Kidney tubule cell (primary cell): ENCODE measurements around the gene VPS45.
"Not testable (repeated sequence)": the region's sequence is repeated elsewhere in the genome, so short reads cannot be mapped to it uniquely, and the experiment has no call there.

Experiments used
- DNase-seq: peaks from one replicate; pipeline ENCODE4 v3.0.0-alpha.2; 2018; ENCODE audit warnings: low spot score

Gene VPS45

DNA sequence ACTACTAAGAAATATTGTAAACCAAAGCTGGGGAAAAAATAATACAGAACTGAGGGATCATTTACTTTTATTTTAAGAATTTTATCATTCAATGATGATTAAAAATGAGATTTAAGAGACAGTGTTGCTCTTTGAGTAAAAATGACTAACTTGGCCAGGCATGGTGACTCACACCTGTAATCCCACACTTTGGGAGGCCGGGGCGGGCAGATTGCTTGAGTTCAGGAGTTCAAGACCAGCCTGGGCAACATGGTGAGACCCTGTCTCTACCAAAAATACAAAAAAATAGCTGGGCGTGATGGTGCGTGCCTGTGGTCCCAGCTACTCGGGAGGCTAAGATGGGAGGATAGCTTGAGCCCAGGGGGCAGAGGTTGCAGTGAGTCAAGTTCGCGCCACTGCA lies 60.3 kb downstream of the VPS45 start:
- no peak for DNase-seq

DNA sequence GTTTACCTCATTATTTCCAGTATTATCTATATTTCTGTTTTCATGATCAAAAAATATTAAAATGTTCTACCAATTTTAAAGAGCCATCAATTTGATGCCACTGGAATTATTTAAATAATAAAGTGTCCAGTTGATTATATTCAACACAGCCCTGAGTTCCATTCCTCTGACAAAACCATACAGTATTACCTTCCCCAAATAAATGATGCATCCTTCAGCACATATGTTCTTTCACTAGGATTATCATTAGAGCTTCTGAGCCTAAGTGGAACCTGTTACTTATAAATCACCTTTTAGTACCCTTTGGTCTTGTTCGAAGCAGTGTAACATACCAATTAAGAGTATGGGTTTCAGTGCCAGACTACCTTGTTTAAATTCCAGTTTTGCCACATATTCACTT lies 64.8 kb downstream of the VPS45 start:
- DNase-seq = no peak

DNA sequence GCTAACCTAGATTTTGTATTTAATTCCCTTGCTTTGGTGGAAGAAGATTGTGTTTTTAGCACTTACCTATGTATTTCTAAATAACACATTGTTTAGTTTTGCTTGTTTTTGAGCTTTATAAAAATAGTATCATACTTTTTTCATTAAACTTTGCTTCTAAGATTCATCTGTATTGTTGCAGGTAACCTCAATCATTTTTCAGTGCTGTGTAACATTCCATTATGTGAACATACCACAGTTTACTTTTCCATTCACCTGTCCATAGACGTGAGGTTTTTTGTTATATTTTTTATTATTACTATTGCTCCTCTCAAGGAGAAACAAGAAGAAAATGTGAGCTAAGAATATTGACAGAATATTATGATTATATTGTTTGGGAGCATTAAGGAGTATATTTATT lies 67.0 kb downstream of the VPS45 start:
- no peak for DNase-seq

DNA sequence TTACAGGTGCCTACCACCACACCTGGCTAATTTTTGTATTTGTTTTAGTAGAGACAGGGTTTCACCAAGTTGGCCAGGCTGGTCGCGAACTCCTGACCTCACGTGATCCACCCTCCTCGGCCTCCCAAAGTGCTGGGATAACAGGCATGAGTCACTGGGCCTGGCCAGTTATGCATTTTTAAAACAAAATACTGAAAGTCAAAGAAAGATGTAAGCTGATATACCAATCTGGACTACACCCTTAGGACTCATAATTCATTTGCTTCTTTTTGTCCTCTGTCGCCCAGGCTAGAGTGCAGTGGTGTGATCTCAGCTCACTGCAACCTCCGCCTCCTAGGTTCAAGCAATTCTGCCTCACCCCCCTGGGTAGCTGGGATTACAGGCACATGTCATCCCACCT lies 67.8 kb downstream of the VPS45 start:
- DNase-seq = not testable (repeated sequence)

DNA sequence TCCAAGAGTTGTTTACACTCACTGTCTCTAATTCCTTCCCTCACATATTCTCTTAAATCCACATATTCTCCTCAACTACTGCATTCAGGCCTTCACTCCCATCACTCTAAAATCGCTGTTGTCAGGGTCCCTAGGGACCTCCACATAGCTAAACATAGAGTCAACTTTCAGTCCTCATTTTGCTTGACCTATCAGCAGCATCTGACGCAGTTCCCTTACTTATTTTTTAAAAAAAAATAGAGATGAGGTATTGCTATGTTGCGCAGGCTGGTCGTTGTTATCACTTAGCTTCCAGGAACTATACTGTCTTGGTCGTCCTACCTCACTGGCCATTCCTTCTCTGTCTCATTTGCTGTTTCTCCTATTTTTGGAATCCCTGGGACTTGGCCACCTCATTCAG lies 70.5 kb downstream of the VPS45 start:
- DNase-seq = no peak

DNA sequence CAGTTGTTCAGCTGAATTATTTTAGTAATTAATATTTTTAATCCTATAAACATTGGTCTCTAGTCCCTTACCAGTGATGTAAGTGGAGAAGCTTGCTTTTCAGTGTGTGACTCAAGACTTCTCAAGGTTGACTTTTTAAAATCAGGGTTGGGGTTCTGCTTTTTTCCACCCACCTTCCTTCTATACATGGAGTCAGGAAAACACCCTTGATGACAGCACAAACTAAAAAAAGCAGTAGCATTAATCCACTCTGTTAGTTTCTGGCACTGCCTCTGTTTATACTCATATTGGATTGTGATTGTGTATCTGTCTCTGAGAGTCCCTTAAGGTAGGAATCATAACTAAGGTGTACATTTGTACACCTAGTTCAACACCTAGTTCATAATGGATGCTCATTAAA lies 73.9 kb downstream of the VPS45 start:
- no peak for DNase-seq

DNA sequence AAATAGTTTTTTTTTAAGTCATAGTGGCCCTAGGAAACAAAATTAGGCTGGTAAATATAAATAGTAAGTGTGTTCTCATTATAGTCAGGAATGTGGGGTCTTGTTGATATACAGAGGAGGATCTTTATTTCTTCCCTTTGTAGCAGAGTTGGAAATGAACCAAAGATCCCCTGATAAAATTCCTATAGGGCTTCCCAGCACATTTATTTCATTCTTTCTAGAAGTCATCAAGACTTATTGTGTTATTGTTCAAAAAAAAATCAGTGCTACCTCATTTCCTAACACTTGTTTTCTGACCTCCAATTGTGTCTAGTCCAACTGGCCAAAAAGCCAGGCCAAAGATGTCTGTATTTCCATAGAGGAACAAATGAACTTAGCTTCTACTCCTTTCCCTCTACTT lies 74.5 kb downstream of the VPS45 start:
- no peak for DNase-seq

DNA sequence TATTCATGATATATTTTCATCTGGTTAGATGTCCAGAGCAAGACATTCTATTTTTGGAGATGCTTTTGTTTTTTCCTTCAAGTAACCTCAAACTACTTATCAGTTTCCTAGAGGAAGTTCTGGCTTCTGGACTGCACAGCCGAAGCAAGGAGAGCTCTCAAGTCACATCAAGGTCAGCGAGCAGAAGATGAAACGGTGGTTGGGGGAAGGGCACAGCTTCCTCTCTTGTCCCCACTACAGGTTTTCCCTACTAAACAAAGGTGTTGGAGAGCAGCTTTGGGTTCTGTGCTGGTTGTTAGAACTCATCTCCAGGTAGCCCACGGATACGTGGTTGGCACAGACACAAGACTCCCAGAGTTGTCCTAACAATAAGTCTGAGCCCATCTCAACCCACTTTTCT lies 77.0 kb downstream of the VPS45 start:
- DNase-seq = no peak

DNA sequence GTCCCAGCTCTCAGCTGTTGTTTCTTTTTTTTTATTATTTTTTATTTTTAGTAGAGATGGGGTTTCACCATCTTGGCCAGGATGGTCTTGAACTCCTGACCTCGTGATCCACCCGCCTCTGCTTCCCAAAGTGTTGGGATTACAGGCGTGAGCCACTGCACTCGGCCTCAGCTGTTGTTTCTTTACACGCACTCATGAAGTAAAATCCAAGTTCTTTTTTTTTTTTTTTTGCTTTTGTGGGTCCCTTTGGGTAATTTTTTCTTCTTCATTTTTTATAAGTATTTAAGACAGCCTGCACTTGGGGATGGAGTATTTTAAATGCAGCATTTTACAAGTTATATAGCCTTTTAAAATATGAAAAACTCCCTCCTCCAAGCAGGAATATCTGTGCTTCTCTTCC lies 78.4 kb downstream of the VPS45 start:
- not testable (repeated sequence) for DNase-seq

DNA sequence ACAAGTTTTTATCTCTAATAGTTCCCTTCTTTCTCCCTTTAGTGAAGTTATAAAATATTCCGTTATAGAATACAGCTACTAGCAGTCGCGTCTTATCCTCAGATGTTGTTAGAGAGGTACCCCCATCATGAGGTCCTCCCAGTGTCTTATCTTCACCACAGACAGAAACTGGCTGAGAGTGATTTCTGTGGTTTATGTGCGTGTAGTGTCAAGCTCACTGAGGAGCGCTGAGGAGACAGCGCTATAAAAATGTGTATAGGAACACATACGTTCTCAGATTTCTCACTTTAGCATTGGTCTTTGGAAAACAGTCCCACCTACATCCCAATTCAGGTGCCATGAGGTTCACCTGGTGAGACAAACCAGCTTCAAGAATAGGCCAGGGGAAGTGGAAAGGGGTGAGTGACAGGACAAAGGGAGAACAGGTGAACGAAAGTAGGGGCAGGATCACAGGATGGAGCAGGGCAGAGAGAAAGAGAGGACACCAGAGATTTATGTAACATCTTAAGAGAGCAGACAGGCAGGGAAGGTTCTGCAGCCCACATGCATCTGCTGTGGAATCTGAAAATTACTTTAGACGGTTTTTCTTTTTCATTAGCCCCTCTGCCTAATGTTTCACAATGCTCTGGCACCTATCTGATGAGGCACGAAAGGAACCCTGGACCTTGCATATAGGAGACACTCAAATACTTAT lies 79.4 kb downstream of the VPS45 start:
- DNase-seq = no peak

DNA sequence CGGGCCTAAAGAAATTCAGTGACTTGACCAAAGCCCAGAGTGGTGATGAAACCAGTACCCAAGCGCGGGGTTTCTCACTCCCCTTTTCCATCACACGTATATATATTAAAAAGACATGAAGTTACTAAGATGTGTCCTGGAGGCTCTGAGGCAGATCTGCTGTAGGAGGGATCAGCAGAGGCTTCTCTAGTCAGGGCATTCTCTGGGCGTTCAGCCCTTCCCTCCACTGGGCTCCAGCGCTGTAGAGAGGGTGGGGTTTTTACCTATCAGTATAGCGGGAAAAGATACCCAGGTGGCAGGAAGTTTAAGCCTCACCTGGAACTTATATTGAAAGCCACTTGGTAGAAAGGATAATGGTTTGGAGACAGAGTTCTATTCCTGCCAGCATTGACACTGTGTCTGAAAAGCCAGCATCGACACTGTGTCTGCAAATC lies 81.3 kb downstream of the VPS45 start:
- no peak for DNase-seq

DNA sequence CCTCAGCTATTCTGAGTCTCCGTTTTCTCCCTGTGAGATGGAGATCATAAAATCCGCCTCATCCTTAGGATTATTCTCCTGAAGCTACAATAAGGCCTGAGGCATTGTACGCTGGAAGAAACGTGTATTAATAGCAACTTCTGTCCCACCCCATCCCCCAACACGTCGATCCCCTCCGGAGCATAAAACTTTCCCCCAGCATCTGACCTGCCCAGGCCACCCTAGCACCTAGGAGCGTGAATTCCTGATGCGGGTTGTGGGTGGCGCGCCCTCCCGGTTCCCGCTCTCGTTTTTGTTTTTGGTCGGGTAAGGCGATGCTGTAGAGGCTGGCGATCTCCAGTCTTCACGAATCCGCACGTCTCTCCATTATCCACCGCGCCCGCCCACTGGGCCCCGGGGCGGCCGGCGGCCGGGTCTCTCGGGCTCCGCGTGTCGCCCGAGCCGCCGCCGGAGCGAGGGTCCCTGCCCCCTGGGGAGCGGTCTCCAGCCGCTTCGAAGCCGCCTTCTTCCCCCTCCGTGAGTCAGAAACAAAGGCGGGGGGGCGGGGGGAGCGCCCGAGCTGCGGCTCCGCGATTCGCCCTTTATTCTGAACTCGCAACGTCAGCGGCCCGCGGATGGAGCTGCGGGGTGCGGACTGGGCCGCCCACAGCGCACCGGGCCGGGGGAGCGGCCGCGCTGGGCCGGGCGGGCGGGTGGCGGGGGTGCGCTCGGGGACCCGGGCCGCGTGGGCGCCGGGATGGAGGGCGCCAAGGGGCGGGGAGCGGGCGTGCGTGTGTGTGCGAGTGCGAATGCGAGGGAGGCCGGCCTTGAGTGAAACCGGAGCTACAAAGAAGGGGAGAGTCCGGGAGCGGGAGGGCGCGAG lies 81.9 kb downstream of the VPS45 start, which contains the start of gene PLEKHO1:
Gene PLEKHO1, plus strand, starts transcription at position 646 of the 862 bp plus-strand sequence. CDS start 342 bp downstream, outside the sequence.
- DNase-seq = peak; percentile 79

DNA sequence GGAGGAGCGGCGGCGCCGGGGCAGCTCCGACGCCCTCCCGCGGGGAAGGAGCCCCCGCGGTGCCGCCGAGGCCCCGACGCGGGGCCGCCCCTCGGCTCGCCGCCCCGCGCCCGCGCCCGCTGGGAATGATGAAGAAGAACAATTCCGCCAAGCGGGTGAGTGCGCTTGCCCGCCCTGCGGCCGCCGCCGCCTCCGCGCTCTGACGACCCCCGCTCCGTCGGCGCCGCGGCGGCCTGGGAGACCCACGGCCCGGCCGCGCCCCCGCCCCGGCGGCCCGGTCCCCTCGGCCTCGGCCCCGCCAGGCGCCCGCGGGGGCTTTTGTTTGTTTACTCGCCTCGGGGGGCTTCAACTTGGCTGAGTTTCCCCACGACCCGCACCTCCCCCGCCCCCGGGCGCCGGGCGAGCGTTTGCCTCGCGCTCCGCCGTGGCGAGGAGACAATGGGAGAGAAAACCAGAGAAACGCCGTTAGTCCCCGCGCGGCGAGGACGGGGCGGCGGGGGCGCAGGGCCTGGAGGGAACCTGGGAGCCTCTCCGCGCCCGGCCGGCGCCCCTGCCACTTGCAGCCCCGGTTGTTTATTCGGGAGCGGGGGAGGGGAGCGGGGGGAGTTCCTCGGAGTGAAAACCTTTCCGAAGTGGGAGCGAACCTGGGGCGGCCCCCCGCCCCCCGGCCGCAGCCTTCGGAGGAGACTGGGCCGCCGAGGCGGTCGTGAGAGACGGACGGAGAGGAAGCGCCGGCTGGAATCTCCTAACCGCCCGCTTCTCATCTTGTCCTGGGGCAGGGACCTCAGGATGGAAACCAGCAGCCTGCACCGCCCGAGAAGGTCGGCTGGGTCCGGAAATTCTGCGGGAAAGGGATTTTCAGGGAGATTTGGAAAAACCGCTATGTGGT lies 82.8 kb downstream of the VPS45 start:
- DNase-seq = no peak

DNA sequence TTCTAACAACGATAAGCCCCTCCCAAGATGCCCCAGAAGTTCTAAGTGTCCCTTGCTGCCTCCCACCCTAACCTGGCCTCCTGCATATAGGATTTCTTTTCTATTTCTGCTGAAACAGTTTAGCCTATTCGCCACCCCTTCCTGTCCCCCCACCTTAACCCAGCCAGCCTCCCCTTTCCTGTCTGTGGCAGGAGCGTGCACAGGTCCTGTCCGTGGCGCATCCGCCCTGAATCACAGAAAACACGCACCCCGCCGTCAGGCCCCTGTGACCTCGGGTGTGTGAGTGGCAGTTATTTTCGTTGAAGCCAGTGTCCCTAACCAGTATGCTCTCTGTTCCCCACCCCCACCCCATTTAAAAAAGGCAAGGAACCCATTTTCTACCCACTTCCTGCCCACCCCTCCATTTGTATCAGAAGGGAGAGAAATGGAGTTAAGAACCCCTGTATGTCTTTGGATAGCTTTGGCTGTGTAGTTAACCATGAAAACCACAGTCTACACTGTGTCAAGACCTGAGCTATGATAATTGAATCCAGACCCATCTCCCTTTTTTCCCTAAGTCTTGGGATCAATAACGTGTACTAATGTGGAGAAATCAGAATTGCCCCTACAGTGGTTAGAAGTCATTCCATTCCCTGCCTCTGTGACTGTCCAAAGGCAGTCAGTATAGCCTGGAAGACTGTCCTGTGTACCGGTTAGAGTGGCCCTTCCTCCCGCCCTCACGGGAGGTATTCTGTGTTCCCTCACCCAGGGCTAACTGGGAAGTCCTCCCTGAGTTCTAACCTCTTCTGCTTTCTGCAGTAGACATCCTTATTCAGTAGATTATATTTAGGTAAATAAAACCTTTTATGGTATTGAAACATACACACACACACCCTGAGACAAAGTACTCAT lies 84.0 kb downstream of the VPS45 start:
- no peak for DNase-seq

DNA sequence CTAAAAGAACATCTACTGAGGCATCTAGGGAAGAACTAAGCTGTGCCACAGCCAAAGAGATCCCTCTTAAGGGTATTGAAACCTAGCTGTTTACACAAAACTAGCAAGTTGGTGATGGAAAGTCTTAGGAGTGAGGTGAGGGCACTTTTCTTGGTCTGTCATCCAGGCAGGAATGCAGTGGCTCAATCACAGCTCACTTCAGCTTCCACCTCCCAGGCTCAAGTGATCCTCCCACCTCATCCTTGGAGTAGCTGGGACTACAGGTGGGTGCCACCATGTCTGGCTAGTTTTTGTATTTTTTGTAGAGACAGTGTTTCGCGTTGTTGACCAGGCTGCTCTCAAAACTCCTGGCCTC lies 84.6 kb downstream of the VPS45 start:
- peak; percentile 47 for DNase-seq

DNA sequence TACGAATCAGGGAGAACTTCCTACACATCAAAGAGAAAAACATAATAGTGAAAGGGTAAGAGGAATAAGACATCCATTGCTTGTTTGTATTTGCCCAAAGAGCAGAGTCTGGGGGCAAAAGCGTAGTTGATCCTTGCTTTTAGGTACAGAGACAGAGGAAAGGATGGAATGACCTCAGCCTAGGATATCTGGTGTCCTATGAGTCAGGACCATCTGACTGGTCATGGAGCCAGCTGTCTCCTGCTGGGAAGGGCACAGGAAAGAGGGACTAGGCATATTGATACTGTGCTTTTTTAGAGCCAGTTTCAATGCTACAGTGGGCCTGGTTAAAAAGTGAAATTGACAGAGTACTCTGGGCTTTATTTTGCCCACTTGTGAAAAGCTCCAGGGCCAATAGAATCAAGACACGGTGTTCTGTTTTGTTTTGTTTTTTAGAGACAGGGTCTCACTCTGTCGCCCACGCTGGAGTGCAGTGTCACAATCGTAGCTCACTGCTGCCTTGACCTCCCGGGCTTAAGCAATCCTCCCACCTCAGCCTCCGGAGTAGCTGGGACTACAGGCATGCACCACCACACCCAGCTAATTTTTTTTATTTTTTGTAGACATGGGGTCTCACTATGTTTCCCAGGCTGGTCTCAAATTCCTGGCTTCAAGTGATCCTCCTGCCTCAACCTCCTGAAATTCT lies 85.3 kb downstream of the VPS45 start:
- peak; percentile 71 for DNase-seq

DNA sequence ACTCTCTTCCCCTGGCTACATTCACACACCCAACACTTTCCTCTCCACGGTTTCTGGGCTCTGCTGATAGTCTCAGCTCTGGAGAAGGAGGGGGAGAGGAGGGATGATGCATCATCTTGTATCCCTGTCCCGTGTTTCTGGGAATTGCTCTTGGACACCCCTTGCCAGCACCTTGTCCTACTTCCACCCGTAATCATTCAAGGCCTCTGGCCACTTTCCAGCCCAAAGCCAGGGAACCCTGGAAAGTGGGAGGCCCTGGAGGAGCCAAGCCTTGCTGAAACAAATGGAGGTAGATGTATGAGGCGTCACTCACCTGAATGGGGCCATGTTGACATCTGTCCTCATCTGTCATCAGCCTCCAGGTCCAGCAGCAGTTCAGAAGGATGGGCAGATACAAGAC lies 86.6 kb downstream of the VPS45 start:
- DNase-seq = no peak

DNA sequence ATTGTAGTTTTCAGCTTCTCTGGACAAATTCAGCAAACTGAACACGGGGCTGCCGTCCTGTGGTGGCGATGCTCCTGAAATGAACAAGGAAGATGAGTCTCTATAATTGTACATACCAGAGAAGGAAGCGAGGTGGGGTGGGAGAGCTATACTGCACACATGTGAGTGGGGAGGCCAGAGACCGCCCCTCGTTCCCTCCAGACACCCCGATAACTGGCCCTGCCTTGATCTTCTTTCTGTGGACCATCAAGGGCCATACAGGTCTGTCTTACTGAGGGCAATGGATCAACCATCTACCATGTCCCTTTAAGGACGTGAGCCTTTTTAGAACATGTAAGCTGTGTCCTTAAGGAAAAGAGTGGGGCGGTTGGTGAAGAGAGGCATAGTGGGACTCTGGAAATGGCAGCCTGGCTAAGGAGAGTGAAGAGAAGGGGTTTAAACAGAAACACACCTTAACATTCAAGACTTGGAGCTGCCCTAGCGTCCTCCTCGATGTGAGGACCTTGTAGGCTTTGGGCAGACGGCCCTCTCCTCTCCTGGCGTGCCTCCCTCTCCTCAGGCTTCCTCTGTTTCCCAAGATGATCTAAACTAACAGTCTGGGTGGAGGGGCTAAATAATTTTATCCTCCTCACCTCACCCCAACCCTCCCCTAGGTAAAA lies 88.0 kb downstream of the VPS45 start:
- no peak for DNase-seq

DNA sequence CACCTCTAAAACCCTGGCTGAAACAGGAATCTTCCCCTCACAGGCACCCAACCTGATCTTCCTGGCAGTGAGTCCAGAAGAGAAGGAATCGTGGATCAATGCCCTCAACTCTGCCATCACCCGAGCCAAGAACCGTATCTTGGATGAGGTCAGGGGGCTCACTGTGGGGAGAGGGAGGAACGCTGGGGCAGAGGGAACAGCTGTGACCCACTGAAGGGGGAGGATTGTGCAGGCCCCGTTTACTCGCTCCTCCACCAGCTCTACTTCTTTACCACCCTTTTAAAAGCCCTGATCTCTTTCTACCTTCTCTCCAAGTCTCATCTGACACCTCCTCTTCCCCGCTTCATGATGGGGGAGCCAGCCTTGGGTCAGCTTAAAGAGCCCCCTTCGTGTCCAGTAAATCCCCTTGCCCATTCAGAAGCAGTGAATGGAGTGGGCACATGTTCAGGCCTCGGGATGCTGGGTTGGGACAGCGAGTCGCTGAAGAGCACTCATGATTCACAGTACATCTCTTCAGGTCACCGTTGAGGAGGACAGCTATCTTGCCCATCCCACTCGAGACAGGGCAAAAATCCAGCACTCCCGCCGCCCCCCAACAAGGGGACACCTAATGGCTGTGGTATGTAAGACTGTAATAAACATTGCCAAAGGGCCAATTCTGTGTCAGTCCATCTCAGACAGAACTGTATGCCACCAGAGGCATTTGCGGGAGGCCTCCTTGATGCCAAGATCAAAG lies 89.5 kb downstream of the VPS45 start:
- no peak for DNase-seq

DNA sequence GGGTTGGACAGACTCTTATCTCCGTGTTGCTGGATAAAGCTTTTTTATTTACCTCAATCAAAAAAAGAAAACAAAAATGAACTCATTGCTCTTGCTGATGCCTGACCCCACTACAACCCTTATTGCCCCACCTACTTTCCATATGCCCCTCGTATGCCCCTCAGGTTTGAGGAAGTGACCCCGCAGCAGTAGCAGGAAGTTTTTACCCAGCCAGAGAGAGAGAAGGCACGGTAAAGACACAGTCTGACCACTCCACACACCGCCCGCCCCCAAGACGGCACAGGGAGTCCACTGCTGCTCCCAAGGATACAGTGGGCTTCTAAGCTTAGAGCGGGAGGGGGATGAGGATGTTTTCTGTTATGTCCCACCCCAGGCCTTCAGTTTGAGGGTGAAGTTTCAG lies 92.0 kb downstream of the VPS45 start:
- DNase-seq = no peak
